ENCODE measurements around the gene ANKHD1. TPM values are rescaled to one million over a fixed set of nuclear protein-coding genes. Genes with fewer than 3 reads are reported as not detected.
A peak's percentile ranks its signal among the peaks of the same experiment; 100 is the strongest.

Gene ANKHD1
- total RNA-seq, 1 donor from 2014 or later, result 82.3 TPM

DNA sequence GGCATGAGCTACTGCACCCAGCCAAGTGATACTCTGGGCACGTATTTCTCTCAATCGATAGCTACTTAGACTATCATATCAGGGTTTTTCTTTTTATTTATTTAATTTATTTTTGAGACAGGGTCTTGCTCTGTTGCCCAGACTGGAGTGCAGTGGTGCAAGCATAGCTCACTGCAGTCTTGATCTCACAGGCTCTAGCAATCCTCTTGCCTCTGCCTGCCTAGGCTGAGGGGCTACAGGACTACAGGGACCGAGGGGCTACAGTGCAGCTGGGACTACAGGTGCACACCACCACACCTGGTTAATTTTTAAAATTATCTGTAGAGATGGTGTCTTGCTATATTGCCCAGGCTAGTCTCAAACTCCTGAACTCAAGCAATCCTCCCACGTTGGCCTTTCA, 20.3 kb upstream of the ANKHD1 start:
- Mint-ChIP-seq H3K27me3 (ENCODE audit: unreplicated experiment) (no peaks in the 10 kb centered on the region), H3K27ac (ENCODE audit: unreplicated experiment) (no peak overlapping the region)
- no peak for DNase-seq (ENCODE audit: extremely low spot score, unreplicated experiment)

DNA sequence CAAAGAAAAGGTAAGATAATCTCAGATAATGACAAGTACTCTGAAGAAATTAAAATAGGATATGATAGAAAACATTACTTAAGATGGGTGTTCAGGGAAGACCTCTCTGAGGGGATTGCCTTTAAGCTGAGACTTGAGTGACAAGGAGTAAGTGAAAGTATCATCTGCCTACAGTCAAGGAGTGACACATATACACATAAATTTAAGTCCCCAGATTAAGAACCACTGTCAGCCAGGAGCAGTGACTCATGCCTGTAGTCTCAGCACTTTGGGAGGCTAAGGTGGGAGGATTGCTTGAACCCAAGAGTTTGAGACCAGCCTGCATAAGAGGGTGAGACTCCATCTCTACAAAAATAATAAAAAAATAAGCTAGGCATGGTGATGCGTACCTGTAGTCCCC, 19.7 kb upstream of the ANKHD1 start:
- Mint-ChIP-seq H3K27me3 (ENCODE audit: unreplicated experiment) (no peaks in the 10 kb centered on the region), H3K27ac (ENCODE audit: unreplicated experiment) (no peak overlapping the region), H3K9me3 (ENCODE audit: unreplicated experiment) (no peaks in the 10 kb centered on the region), H3K4me1 (ENCODE audit: unreplicated experiment) (no peaks in the 10 kb centered on the region), H3K36me3 (ENCODE audit: unreplicated experiment) (no peaks in the 10 kb centered on the region), H3K4me3 (ENCODE audit: unreplicated experiment) (no peak overlapping the region)
- no peak for DNase-seq (ENCODE audit: extremely low spot score, unreplicated experiment)
- TF ChIP-seq, protein P1, sequence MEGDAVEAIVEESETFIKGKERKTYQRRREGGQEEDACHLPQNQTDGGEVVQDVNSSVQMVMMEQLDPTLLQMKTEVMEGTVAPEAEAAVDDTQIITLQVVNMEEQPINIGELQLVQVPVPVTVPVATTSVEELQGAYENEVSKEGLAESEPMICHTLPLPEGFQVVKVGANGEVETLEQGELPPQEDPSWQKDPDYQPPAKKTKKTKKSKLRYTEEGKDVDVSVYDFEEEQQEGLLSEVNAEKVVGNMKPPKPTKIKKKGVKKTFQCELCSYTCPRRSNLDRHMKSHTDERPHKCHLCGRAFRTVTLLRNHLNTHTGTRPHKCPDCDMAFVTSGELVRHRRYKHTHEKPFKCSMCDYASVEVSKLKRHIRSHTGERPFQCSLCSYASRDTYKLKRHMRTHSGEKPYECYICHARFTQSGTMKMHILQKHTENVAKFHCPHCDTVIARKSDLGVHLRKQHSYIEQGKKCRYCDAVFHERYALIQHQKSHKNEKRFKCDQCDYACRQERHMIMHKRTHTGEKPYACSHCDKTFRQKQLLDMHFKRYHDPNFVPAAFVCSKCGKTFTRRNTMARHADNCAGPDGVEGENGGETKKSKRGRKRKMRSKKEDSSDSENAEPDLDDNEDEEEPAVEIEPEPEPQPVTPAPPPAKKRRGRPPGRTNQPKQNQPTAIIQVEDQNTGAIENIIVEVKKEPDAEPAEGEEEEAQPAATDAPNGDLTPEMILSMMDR (IDR thresholded peaks at IDR 0.05), result no peak

More for the DNA sequence above, 20.3 kb upstream of the ANKHD1 start:
- no peaks in the 10 kb centered on the region for H3K9me3 Mint-ChIP-seq (ENCODE audit: unreplicated experiment)
- TF ChIP-seq, protein P1 (IDR thresholded peaks at IDR 0.05), result no peak
- H3K4me3 Mint-ChIP-seq (ENCODE audit: unreplicated experiment), result no peak overlapping the region
- no peaks in the 10 kb centered on the region for H3K36me3 Mint-ChIP-seq (ENCODE audit: unreplicated experiment)
- H3K4me1 Mint-ChIP-seq (ENCODE audit: unreplicated experiment), result no peaks in the 10 kb centered on the region

DNA sequence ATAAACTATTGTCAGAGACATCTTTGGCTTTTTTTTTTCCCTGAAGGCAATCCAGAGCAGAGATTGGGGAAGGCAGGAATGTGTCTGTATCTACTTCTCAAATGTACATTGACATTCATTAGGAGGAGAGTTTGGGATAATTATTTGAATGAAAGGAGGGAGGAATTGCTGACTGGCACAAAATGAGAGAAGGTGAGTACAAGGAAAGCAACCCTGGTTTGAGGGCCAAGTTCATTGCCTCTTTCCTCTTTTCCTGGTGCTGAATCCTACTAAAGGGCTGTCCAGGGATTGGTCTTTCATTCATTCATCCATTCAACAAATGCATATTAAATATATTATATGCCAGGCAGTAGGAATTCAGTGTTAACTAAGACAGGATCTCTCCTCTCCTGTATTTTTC, 18.8 kb upstream of the ANKHD1 start:
- Mint-ChIP-seq H3K27me3 (ENCODE audit: unreplicated experiment) (no peaks in the 10 kb centered on the region), H3K4me1 (ENCODE audit: unreplicated experiment) (no peaks in the 10 kb centered on the region), H3K4me3 (ENCODE audit: unreplicated experiment) (no peak overlapping the region), H3K36me3 (ENCODE audit: unreplicated experiment) (no peaks in the 10 kb centered on the region), H3K9me3 (ENCODE audit: unreplicated experiment) (no peaks in the 10 kb centered on the region), H3K27ac (ENCODE audit: unreplicated experiment) (no peak overlapping the region)
- no peak for DNase-seq (ENCODE audit: extremely low spot score, unreplicated experiment)
- TF ChIP-seq, protein P1 (IDR thresholded peaks at IDR 0.05), result no peak

DNA sequence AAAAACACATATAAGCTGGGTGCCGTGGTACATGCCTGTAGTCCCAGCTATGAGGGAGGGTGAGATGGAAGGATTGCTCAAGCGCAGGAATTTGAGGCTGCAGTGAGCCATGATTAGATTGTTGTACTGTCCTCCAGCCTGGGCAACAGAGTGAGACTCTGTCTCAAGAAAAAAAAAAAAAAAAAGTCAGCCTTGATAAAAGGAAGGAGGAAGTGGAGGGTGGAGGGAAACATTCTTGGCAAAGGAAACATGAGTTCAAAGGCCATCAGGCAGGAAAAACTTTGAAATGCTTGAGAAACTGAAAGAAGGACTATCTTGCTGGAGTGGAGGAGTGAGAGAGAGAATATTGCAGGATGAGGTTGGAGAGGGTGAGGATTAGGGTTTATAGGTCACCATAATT, 18.3 kb upstream of the ANKHD1 start:
- H3K27ac Mint-ChIP-seq (ENCODE audit: unreplicated experiment), result no peak overlapping the region
- H3K9me3 Mint-ChIP-seq (ENCODE audit: unreplicated experiment), result no peaks in the 10 kb centered on the region
- H3K36me3 Mint-ChIP-seq (ENCODE audit: unreplicated experiment), result no peaks in the 10 kb centered on the region
- no peaks in the 10 kb centered on the region for H3K4me1 Mint-ChIP-seq (ENCODE audit: unreplicated experiment)
- H3K4me3 Mint-ChIP-seq (ENCODE audit: unreplicated experiment), result no peak overlapping the region
- TF ChIP-seq, protein P1 (IDR thresholded peaks at IDR 0.05), result no peak
- no peaks in the 10 kb centered on the region for H3K27me3 Mint-ChIP-seq (ENCODE audit: unreplicated experiment)
- no peak for DNase-seq (ENCODE audit: extremely low spot score, unreplicated experiment)

DNA sequence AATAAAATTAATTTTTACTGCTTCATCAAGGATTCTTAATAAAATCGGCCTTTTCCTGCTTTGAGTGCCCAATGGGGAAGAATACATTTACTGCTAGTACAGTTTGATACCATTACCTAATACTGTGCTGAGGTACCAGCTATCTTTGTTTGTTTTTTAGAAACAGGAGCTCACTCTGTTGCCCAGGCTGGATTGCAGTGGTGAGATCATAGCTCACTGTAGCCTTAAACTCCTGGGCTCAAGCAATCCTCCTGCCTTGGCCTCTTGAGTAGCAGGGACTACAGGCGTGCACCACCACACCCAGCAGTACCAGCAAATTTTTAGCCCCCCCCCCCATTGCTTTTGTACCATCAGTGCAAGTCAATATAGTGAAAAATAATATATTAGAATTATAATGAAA, 13.6 kb upstream of the ANKHD1 start:
- Mint-ChIP-seq H3K36me3 (ENCODE audit: unreplicated experiment) (peaks cover 2% of the 10 kb centered on the region), H3K4me3 (ENCODE audit: unreplicated experiment) (no peak overlapping the region), H3K27me3 (ENCODE audit: unreplicated experiment) (no peaks in the 10 kb centered on the region), H3K9me3 (ENCODE audit: unreplicated experiment) (no peaks in the 10 kb centered on the region), H3K27ac (ENCODE audit: unreplicated experiment) (no peak overlapping the region), H3K4me1 (ENCODE audit: unreplicated experiment) (no peaks in the 10 kb centered on the region)
- TF ChIP-seq, protein P1 (IDR thresholded peaks at IDR 0.05), result no peak
- peak; percentile 15 for DNase-seq (ENCODE audit: extremely low spot score, unreplicated experiment)

Data from osteocyte (in vitro differentiated cells).